Hematopoietic multipotent progenitor cell treated with erythropoietin and hydrocortisone succinate and interleukin-3 and kit ligand, for 4 days (in vitro differentiated cells): Measurements from ENCODE around the gene OGFOD3.
A peak's percentile ranks its signal among the peaks of the same experiment; 100 is the strongest.
"Not testable (repeated sequence)": the region's sequence is repeated elsewhere in the genome, so short reads cannot be mapped to it uniquely, and the experiment has no call there.

Experiments
- DNase-seq: peaks from one replicate; pipeline ENCODE4 v3.0.0-alpha.2; 2015

The OGFOD3 gene

GRCh38 chr17:82372249-82373071 is 45.9 kb downstream of the OGFOD3 start:
- DNase-seq: no peak

DNA sequence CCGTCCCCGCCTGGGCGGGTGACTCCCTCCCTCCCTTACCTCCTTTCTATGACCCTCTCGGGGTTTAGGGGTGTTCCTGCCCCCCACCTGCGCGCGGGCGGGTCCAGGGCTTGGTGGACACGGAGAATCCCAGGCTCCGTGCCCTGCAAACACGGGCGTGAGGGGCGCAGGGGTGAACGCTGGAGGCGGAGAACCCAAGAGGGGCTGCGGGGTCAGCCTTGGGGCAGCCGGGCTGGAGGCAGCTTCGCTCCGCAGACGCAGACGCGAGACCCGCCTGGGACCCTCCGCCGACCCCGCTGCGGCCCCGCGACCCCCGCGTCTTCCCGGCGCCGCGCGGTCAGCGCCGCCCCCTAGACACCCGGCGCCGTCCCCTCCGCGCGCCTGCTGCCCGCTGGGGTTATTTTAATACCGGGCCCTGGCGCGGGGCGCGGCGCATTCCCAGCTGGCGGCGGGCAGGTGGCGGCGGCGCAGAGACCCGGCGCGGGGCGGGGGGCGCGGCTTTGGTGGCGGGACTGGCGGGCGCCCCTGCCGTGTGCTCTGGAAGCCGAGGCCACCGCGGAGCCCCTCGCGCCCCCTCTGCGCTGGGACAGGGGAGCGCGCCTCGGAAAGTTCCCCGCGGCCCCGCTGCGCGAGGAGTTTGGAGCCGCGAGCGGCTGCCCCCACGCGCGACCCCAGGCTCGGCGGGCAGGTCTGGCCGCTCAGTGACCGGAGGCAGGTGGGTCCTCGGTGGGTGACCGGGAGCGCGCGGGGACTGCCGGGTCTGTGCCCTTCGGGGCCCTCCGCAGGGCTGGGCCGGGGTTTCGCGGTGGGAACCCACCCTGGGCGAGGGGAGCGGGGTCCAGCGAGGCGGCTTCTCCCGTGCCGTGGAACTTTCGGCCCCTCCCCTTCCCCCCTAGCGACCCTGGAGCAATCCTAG is 46.8 kb downstream of the OGFOD3 start, which contains the start of gene UTS2R:
UTS2R (plus strand) TSS at position 433 of the 916 bp plus-strand sequence. CDS start 2,560 bp downstream, outside the sequence.
- DNase-seq: no peak

- no peak for DNase-seq
Measured at GRCh38 chr17:82370471-82371332, 47.7 kb downstream of the OGFOD3 start.

GRCh38 chr17:82369211-82369610 is 49.2 kb downstream of the OGFOD3 start:
- DNase-seq: no peak

DNA sequence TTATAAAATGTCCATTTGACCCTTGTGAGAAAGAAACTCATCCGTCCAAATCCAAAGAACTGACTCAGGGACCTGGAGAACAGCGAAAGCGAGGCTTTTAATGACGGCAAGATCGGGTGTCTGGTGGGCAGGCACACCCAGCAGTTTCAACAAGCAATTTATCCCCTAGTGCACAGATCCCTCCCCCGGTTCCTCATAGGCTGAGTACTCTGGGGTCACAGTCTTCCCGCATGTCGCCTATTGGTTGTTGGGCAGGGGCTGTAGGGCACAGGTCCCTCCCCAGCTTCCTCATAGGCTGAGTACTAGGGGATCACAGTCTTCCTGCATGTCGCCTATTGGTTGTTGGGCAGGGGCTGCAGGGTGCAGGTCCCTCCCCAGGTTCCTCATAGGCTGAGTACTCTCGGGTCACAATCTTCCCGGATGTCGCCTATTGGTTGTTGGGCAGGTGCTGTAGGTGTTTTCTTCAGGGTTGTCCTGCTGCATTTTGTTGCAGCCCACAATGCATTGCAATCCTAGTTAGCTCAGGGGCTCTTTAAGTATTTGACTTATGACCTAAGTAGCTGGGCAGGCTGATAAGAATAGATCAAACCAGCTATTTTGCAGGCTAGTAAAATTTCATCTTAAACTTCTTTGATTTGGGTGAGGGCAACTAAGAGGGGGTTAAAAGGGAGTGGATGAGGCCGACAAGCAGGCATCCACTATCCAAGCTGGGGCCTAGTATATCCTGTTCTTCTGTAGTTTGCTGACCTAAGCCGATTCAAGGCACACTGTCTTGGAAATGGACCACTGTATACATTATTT is 50.5 kb downstream of the OGFOD3 start:
- peak; percentile 70 for DNase-seq

GRCh38 chr17:82366749-82367148 is 51.6 kb downstream of the OGFOD3 start:
- no peak for DNase-seq

DNA sequence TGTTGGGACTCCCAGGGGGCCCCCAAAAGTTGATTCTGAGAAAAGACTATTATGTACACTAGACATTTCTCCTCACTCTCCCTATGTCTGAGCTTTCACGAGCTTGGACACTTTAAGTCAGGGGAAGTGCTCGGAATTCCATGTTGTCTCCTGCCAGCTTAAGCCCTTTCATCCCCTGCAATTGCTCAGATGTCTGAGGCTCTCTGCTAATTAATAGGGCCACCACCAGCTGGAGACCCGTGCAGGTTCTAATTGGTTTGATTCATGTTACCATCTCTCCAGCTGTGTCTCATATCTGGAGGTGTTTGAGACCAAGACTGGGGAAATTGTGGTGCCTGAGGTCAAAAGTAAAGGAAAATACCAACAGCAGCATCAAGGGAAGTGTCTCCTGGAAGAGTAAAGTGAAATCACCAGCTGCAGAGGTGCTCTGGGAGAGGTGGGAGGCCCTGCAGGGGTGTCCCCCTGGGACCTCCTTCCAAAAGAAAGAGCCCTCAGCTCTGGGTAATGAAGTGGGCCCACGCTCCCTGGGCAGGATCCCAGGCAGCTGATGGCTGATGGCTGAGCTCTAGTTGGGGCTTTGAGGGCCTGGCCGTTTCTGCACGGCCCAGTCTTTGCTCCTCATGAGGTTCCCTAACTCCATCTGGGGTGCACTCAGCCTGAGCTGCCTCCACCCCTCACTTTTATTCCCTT is 52.6 kb downstream of the OGFOD3 start:
- DNase-seq: no peak

- no peak for DNase-seq
Measured at GRCh38 chr17:82361885-82362633, 56.3 kb downstream of the OGFOD3 start.

- not testable (repeated sequence) for DNase-seq
Measured at GRCh38 chr17:82359451-82360074, 58.8 kb downstream of the OGFOD3 start.

- peak; percentile 68 for DNase-seq
Measured at GRCh38 chr17:82358465-82359350, 59.7 kb downstream of the OGFOD3 start, which contains the start of gene TEX19. TEX19 (plus strand) TSS chr17:82359247; CDS start chr17:82362151, 2,904 bp downstream.

DNA sequence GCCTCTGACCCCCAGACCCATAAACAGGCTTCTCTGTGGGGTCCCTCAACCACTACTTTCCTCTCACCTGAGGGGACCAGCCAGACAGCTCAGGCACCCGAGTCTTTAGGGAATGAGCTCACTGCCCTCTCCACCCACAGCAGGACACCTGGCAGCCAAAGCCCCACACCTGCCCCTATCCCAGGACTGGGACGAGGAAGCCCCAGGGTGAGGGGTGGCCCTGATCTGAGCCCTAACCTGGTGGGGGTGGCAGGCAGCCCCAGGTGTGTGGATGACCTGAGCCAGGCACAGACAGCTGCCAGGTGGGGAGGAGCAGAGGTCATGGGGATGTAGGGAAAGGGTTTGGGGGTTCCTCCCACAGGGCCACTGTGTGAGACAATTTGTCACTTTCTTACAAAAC is 61.0 kb downstream of the OGFOD3 start:
- DNase-seq: no peak

DNA sequence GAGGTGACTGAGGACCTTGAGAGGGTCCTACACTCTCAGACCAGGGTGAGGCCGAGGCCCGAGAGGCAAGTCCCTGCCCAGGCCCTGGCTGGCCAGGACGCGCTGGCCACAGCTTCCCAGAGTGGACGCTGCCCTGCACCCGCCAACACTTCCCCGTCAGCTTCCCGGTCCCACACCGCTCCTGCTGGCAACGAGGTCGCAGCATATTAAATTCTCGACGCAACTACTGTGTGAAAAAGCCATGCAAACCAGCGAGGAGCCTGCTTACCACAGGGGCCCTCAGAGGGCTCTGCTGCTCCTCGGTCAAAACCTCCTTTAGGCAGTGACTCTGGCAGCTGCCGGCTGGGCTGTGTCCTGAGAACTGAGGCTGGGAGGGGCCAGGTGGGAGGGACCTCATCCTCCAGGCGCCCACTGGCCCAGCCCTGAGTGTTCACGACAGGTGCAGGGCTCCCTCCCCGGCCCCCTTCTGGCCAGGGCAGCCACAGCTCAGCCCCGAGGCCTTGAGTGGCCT is 61.5 kb downstream of the OGFOD3 start:
- DNase-seq: no peak

DNA sequence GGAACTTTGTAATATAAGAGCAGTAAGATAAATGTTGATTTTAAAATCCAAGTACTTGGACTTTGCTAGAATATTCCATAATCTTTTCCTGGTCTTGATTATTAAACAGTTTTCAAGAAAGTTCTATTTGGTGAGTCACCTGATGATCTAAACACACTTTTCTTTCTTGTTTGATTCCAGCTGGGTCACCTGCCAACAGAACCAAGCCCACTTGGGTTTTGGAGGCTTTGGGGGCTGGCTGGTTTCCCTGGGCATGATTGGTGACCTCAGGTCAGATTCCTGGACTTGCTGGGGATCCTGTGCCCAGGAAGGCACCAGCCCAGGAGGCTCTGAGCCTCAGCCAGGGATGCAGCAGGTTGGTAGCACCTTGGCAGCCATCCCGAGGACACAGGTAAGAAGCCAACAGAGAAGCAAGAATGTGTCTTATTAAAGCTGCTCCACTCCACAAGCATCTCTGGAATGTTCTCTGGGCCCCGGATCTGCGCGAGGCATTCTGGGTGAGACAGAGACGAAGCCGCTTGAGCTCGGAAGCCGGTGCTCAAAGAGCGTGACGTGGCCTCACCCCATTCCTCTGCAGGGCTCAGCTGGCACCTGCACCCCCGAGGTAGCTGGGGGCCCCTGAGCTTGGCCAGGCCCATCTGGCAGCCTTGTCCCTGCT is 62.5 kb downstream of the OGFOD3 start:
- DNase-seq: no peak

- DNase-seq: no peak
Measured at GRCh38 chr17:82354804-82355308, 63.5 kb downstream of the OGFOD3 start.

DNA sequence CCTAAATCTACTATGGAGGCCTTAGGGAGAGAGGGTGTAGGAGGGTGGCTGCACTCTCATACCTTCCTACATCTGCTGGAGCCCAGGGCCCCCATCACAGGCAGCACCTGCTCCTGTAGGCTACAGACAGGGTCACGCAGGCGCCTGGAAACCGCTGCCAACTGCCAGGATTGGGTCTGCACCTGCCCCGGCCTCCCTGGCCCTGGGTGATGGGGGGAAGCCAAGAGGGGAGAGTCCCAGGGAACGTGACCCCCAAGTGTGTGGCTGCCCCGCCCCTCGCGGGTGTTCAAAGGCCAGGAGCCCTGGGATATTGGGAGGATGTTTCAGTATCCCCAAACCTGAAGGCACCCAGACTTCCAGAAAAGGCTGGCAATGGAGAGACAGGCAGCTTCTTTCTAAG is 64.9 kb downstream of the OGFOD3 start:
- DNase-seq: no peak

- peak; percentile 94 for DNase-seq
Measured at GRCh38 chr17:82351713-82352488, 66.5 kb downstream of the OGFOD3 start.

GRCh38 chr17:82351254-82351712 is 67.1 kb downstream of the OGFOD3 start:
- no peak for DNase-seq
